Activated naive CD4-positive, alpha-beta T cell treated with anti-CD3 and anti-CD28 coated beads, Interleukin-2, amount 10 ng/mL, durations not matched to agents 5 hours and 36 hours (primary cell): ENCODE results near the gene HNRNPC. TPM values are rescaled to one million over a fixed set of nuclear protein-coding genes. Genes with fewer than 3 reads are reported as not detected.

ENCODE experiments used
- total RNA-seq, 2 experiments: library from RNA; stranded (reverse); gene quantifications; one replicate each; pipeline ENCODE4 v1.2.3, GENCODE V29; 2021

Gene HNRNPC
- 100 to 1,000 TPM; 543 to 544 TPM for total RNA-seq

GRCh38 chr14:21269252-21270046 lies at the start of gene HNRNPC:
HNRNPC (minus strand) TSS chr14:21269442; CDS start chr14:21234193, 35,249 bp downstream.

GRCh38 chr14:21279783-21280182 lies 10.5 kb upstream of the HNRNPC start, which contains the start of gene RPGRIP1:
RPGRIP1 (plus strand) TSS chr14:21280083; CDS start chr14:21287977, 7,894 bp downstream.

Other genes starting within 250 kb of the HNRNPC start
- gene NDRG2, start 244.4 kb downstream of the HNRNPC start, total RNA-seq = 10 to 100 TPM; 10.9 to 12.3 TPM
- gene TPPP2, start 239.2 kb downstream of the HNRNPC start, total RNA-seq = not detected
- not detected for gene RNASE13, start 234.6 kb downstream of the HNRNPC start, total RNA-seq
- not detected for gene RNASE7, start 227.1 kb downstream of the HNRNPC start, total RNA-seq
- not detected for gene RNASE8, start 211.6 kb downstream of the HNRNPC start, total RNA-seq
- not detected for gene ARHGEF40, start 199.1 kb downstream of the HNRNPC start, total RNA-seq
- gene ZNF219, start 170.8 kb downstream of the HNRNPC start, total RNA-seq = 1 to 10 TPM; 3.8 to 4.2 TPM
- gene TMEM253, start 168.4 kb downstream of the HNRNPC start, total RNA-seq = not detected
- gene OR5AU1, start 113.4 kb downstream of the HNRNPC start, total RNA-seq = not detected
- not detected for gene RPGRIP1, start 10.6 kb upstream of the HNRNPC start, total RNA-seq
- 100 to 1,000 TPM; 105 TPM for gene SUPT16H, start 114.6 kb upstream of the HNRNPC start, total RNA-seq
- gene CHD8, start 186.7 kb upstream of the HNRNPC start, total RNA-seq = 100 to 1,000 TPM; 112 to 116 TPM
- 10 to 100 TPM; 23.1 to 27.3 TPM for gene RAB2B, start 207.5 kb upstream of the HNRNPC start, total RNA-seq
- 10 to 100 TPM; 81.5 to 91.0 TPM for gene TOX4, start 207.8 kb upstream of the HNRNPC start, total RNA-seq
- gene METTL3, start 241.9 kb upstream of the HNRNPC start, total RNA-seq = 10 to 100 TPM; 74.7 to 77.7 TPM